OCI-LY7 (cell line): Measurements from ENCODE around the gene RAPGEF4. TPM values are rescaled to one million over a fixed set of nuclear protein-coding genes. Genes with fewer than 3 reads are reported as not detected.

Experiments
- BruUV-seq: library from RNA; stranded (reverse); fragments of 400-500 nt; replicated peaks from 2 replicates; lab custom pipeline; 2021; lab: Mats Ljungman, UMichigan
- CTCF ChIA-PET: fragments of 300-600 bp; sonication (Branson Sonifier 250); formaldehyde crosslinking; loops from one replicate; lab custom pipeline; 2022; ENCODE audit warnings: antibody characterized with exemption; ENCODE audit not compliant: unreplicated experiment; lab: Charles Lee
- POLR2A ChIA-PET: fragments of 300-600 bp; sonication (Branson Sonifier 250); formaldehyde crosslinking; loops from one replicate; lab custom pipeline; 2022; ENCODE audit warnings: antibody characterized with exemption; lab: Charles Lee
- DNase-seq: peaks from one replicate; pipeline ENCODE4 v3.0.0-alpha.2; 2015; ENCODE audit warnings: low spot score
- H2AFZ ChIP-seq: fragments of 200-600 bp; sonication (generic), shearing (Covaris generic); 2 replicates; pipeline ENCODE4 v1.6.1; 2014; ENCODE audit warnings: mild to moderate bottlenecking, antibody characterized with exemption, low read length, moderate library complexity
- H3K27ac ChIP-seq: fragments of 200-600 bp; sonication (generic); 2 replicates; pipeline ENCODE4 v1.5.1; 2014; ENCODE audit warnings: mixed run types, low read depth, mild to moderate bottlenecking, moderate library complexity, low read length, inconsistent platforms; ENCODE audit not compliant: poor library complexity, severe bottlenecking
- H3K36me3 ChIP-seq: fragments of 200-600 bp; sonication (generic); 2 replicates; pipeline ENCODE4 v1.6.1; 2014; ENCODE audit warnings: mild to moderate bottlenecking, antibody characterized with exemption, low read length, moderate library complexity, mixed read lengths; ENCODE audit not compliant: insufficient read depth
- H3K4me1 ChIP-seq: fragments of 200-600 bp; sonication (generic); 2 replicates; pipeline ENCODE4 v1.5.1; 2014; ENCODE audit warnings: mild to moderate bottlenecking, low read length; ENCODE audit not compliant: insufficient read depth, poor library complexity, severe bottlenecking
- H3K4me2 ChIP-seq: fragments of 200-600 bp; sonication (generic); 2 replicates; pipeline ENCODE4 v1.6.1; 2014; ENCODE audit warnings: mild to moderate bottlenecking, low read length
- H3K4me3 ChIP-seq: fragments of 200-600 bp; sonication (generic); 2 replicates; pipeline ENCODE4 v1.5.1; 2014; ENCODE audit warnings: mild to moderate bottlenecking, low read depth, low read length; ENCODE audit not compliant: poor library complexity, severe bottlenecking
- H3K79me2 ChIP-seq: fragments of 200-600 bp; sonication (generic); 2 replicates; pipeline ENCODE4 v1.6.1; 2016; ENCODE audit warnings: low read depth, mild to moderate bottlenecking, low read length, moderate library complexity, mixed read lengths; ENCODE audit not compliant: insufficient read depth
- H3K9me2 ChIP-seq: fragments of 200-600 bp; sonication (generic); 2 replicates; pipeline ENCODE4 v1.6.1; 2016; ENCODE audit warnings: mild to moderate bottlenecking, low read length, mixed read lengths; ENCODE audit not compliant: insufficient read depth
- H3K9me3 ChIP-seq: fragments of 200-600 bp; sonication (generic); 2 replicates; pipeline ENCODE4 v1.6.1; 2014; ENCODE audit warnings: mild to moderate bottlenecking, mixed run types, low read length, mixed read lengths
- H4K20me1 ChIP-seq: fragments of 200-600 bp; sonication (generic); 2 replicates; pipeline ENCODE4 v1.6.1; 2014; ENCODE audit warnings: mild to moderate bottlenecking, antibody characterized with exemption, low read length, moderate library complexity, mixed read lengths; ENCODE audit not compliant: insufficient read depth
- EZH2phosphoT487 ChIP-seq: fragments of 200-600 bp; sonication (generic); IDR thresholded peaks from 2 replicates; pipeline ENCODE4 v1.6.1; 2018; ENCODE audit warnings: low read depth, borderline replicate concordance, mild to moderate bottlenecking, mixed run types, antibody characterized with exemption, low read length, moderate library complexity, mixed read lengths
- intact Hi-C: fragments of 100-400 bp; cut with micrococcal nuclease; formaldehyde crosslinking; loops from one replicate; pipeline ENCODE4 v1.10.0; 2022; ENCODE audit not compliant: unreplicated experiment
- total RNA-seq, 2 experiments: library from RNA; depleted of rRNA in 1 of 2; stranded (reverse); fragments of >200 nt in 1 of 2; shearing (Covaris generic) in 1 of 2; gene quantifications; 2 replicates each; pipeline ENCODE4 v1.2.3, GENCODE V29; 2014 to 2022
- TF ChIP-seq, protein P1 (sequence below): fragments of 200-600 bp; sonication (generic); conservative IDR thresholded peaks from 2 replicates; pipeline ENCODE4 v1.5.1; 2014; ENCODE audit warnings: mild to moderate bottlenecking, antibody characterized with exemption, low read length, moderate library complexity, mixed read lengths

RAPGEF4 gene
- total RNA-seq, 2 experiments from 2014 or later: 0.22 to 0.55 TPM

DNA sequence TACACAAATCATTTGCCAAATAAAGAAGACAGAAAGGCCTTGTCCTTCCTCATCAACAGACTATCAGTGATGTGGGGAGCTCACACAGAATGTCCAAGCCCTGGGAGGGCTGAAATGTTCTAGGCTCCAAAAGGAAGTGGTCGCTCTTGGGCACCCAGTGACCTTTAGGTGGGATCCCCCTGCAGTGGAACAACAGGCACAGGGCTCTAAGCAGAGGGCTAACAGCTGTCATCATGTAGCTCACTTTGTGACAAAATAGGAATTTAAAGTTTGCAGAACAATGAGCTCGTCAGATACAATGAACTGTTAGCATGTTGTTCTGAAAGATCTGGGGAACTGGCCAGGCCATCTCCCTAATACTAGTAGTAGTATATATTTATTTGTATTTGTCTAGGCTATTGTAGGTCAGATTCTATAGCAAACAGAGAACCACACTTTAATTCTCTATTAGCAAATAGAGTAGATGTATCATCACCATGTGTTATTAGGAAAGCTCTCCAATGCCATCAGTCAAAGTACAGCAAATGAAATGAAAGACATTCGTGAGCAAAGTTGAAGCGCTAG, 188.5 kb downstream of the RAPGEF4 start:
- BruUV-seq: no TSS peak
- Histone ChIP-seq H3K9me3 (no peaks in the 10 kb centered on the region), H3K27ac (no peak overlapping the region), H3K4me3 (no peak overlapping the region), H4K20me1 (no peaks in the 10 kb centered on the region), H3K4me1 (no peaks in the 10 kb centered on the region), H3K9me2 (no peaks in the 10 kb centered on the region), H3K4me2 (no peak overlapping the region), H3K79me2 (no peaks in the 10 kb centered on the region), H2AFZ (no peak overlapping the region), H3K36me3 (no peaks in the 10 kb centered on the region)
- intact Hi-C loops: no loop called here
- TF ChIP-seq EZH2phosphoT487: no peak
- TF ChIP-seq, protein P1, sequence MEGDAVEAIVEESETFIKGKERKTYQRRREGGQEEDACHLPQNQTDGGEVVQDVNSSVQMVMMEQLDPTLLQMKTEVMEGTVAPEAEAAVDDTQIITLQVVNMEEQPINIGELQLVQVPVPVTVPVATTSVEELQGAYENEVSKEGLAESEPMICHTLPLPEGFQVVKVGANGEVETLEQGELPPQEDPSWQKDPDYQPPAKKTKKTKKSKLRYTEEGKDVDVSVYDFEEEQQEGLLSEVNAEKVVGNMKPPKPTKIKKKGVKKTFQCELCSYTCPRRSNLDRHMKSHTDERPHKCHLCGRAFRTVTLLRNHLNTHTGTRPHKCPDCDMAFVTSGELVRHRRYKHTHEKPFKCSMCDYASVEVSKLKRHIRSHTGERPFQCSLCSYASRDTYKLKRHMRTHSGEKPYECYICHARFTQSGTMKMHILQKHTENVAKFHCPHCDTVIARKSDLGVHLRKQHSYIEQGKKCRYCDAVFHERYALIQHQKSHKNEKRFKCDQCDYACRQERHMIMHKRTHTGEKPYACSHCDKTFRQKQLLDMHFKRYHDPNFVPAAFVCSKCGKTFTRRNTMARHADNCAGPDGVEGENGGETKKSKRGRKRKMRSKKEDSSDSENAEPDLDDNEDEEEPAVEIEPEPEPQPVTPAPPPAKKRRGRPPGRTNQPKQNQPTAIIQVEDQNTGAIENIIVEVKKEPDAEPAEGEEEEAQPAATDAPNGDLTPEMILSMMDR: no peak
- DNase-seq: no peak
- ChIA-PET POLR2A (interaction anchor here (1.0 to 1.5 kb wide), 4 partner anchors 9 to 36 kb away, joined by 3 to 5 read pairs (median 4); no protein-coding TSS in a partner anchor), CTCF (no interaction called here)

DNA sequence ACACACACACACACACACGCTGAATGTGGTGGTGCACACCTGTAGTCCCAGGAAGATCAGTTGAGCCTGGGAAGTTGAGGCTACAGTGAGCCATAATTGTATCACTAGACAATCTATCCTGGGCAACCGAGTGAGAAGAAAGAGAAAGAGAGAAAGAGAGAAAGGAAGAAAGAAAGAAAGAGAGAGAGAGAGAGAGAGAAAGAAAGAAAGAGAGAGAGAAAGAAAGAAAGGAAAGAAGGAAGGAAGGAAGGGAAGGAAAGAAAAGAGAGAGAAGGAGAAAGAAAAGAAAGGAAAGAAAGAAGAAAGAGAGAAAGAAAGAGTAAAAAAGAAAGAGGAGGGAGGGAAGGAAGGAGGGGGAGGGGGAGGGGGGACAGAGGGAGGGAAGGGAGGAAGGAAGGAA, 190.0 kb downstream of the RAPGEF4 start:
- Histone ChIP-seq H3K4me1 (no peaks in the 10 kb centered on the region), H3K27ac (no peak overlapping the region), H3K9me2 (no peaks in the 10 kb centered on the region), H4K20me1 (no peaks in the 10 kb centered on the region), H3K79me2 (no peaks in the 10 kb centered on the region), H3K9me3 (no peaks in the 10 kb centered on the region), H3K4me2 (no peak overlapping the region), H3K36me3 (no peaks in the 10 kb centered on the region), H3K4me3 (no peak overlapping the region), H2AFZ (no peak overlapping the region)
- intact Hi-C loops: no loop called here
- TF ChIP-seq, protein P1: no peak
- no peak for TF ChIP-seq EZH2phosphoT487
- DNase-seq: no peak
- no TSS peak for BruUV-seq
- POLR2A ChIA-PET: interaction anchor here (1.0 kb wide), 1 partner anchor 27 kb away, joined by 3 read pairs; no protein-coding TSS in a partner anchor
- CTCF ChIA-PET: no interaction called here
